CD14-positive monocyte (primary cell): Measurements from ENCODE around the gene SGCG. TPM values are rescaled to one million over a fixed set of nuclear protein-coding genes. Genes with fewer than 3 reads are reported as not detected.

ENCODE experiments used
- DNase-seq, 3 donors: peaks; one replicate each; pipeline ENCODE4 v3.0.0-alpha.2; 2011 to 2022
- H2AFZ ChIP-seq: 2 replicates; pipeline ENCODE4 v1.6.0; 2012; ENCODE audit warnings: mild to moderate bottlenecking, low read depth, low read length, inconsistent platforms; ENCODE audit not compliant: insufficient read depth, poor library complexity, severe bottlenecking
- H3K27ac ChIP-seq, 2 donors: 1 replicate in 1 of 2; 2 replicates in 1 of 2; pipeline ENCODE4 v1.5.1; 2012 to 2013; ENCODE audit warnings: low read length in 2 of 2, control low read depth in 1 of 2, inconsistent platforms in 1 of 2, low read depth in 1 of 2, mild to moderate bottlenecking in 1 of 2
- H3K27me3 ChIP-seq, 2 donors: one replicate each; pipeline versions ENCODE4 v1.6.0 to v1.6.1; 2011 to 2013; ENCODE audit warnings: low read length in 2 of 2; ENCODE audit not compliant: control insufficient read depth in 2 of 2, insufficient read depth in 2 of 2
- H3K36me3 ChIP-seq, 2 donors: replicated peaks in 1 of 2; 1 replicate in 1 of 2; 2 replicates in 1 of 2; pipeline versions ENCODE4 v1.5.1 to v1.6.1; 2012 to 2013; ENCODE audit warnings: low read length in 2 of 2, control low read depth in 1 of 2, inconsistent platforms in 1 of 2, mild to moderate bottlenecking in 1 of 2; ENCODE audit not compliant: insufficient read depth in 2 of 2, control insufficient read depth in 1 of 2
- H3K4me1 ChIP-seq, 2 donors: 1 replicate in 1 of 2; 2 replicates in 1 of 2; pipeline versions ENCODE4 v1.5.1 to v1.6.1; 2012 to 2013; ENCODE audit warnings: low read length in 2 of 2, control low read depth in 1 of 2, inconsistent platforms in 1 of 2, mild to moderate bottlenecking in 1 of 2, moderate library complexity in 1 of 2; ENCODE audit not compliant: insufficient read depth in 2 of 2, control insufficient read depth in 1 of 2
- H3K4me2 ChIP-seq: replicated peaks from 2 replicates; pipeline ENCODE3; 2012; ENCODE audit warnings: low read length, moderate library complexity, mild to moderate bottlenecking; ENCODE audit not compliant: poor library complexity, severe bottlenecking; ENCODE audit errors: extremely low read depth
- H3K4me3 ChIP-seq, 3 experiments: fragments of 200-600 bp in 1 of 3; sonication (generic) in 1 of 3; replicated peaks in 1 of 3; 1 replicate in 2 of 3; 2 replicates in 1 of 3; pipeline ENCODE4 v1.5.1; 2011 to 2013; ENCODE audit warnings: low read length in 3 of 3, mild to moderate bottlenecking in 3 of 3, control low read depth in 2 of 3, low read depth in 2 of 3, inconsistent platforms in 1 of 3, moderate library complexity in 1 of 3
- H3K79me2 ChIP-seq: 2 replicates; pipeline ENCODE4 v1.6.0; 2012; ENCODE audit warnings: mild to moderate bottlenecking, control low read depth, inconsistent platforms, low read length, moderate library complexity; ENCODE audit not compliant: insufficient read depth
- H3K9ac ChIP-seq: 2 replicates; pipeline ENCODE4 v1.6.0; 2017; ENCODE audit warnings: low read length, mild to moderate bottlenecking; ENCODE audit not compliant: insufficient read depth, poor library complexity, severe bottlenecking
- H3K9me3 ChIP-seq, 2 donors: replicated peaks in 1 of 2; 1 replicate in 1 of 2; 2 replicates in 1 of 2; pipeline versions ENCODE4 v1.5.1 to v1.6.1; 2012 to 2013; ENCODE audit warnings: low read length in 2 of 2, control low read depth in 1 of 2; ENCODE audit not compliant: control insufficient read depth in 1 of 2, insufficient read depth in 1 of 2
- H4K20me1 ChIP-seq: 2 replicates; pipeline ENCODE4 v1.6.0; 2012; ENCODE audit warnings: mild to moderate bottlenecking, low read length, control low read depth, moderate library complexity; ENCODE audit not compliant: insufficient read depth
- H3K27ac Mint-ChIP-seq, 7 donors: one replicate each; pipeline ENCODE4 v1.8.0; 2020; ENCODE audit warnings: mild to moderate bottlenecking in 7 of 7, mixed read lengths in 7 of 7, moderate library complexity in 6 of 7, inconsistent platforms in 2 of 7
- H3K27me3 Mint-ChIP-seq, 3 donors: one replicate each; pipeline ENCODE4 v1.8.0; 2021 to 2022; ENCODE audit warnings: low read depth in 3 of 3, mild to moderate bottlenecking in 3 of 3, mixed read lengths in 3 of 3, moderate library complexity in 3 of 3, inconsistent platforms in 1 of 3
- H3K36me3 Mint-ChIP-seq, 2 donors: one replicate each; pipeline ENCODE4 v1.8.0; 2020; ENCODE audit warnings: mixed read lengths in 2 of 2, inconsistent platforms in 1 of 2, mild to moderate bottlenecking in 1 of 2
- H3K4me1 Mint-ChIP-seq: one replicate; pipeline ENCODE4 v1.8.0; 2020; ENCODE audit warnings: mild to moderate bottlenecking, mixed read lengths
- H3K4me3 Mint-ChIP-seq, 2 donors: one replicate each; pipeline ENCODE4 v1.8.0; 2020; ENCODE audit warnings: mild to moderate bottlenecking in 2 of 2, mixed read lengths in 2 of 2, moderate library complexity in 1 of 2
- H3K9me3 Mint-ChIP-seq, 7 donors: one replicate each; pipeline ENCODE4 v1.8.0; 2020 to 2022; ENCODE audit warnings: mixed read lengths in 7 of 7, mild to moderate bottlenecking in 6 of 7, moderate library complexity in 6 of 7, inconsistent platforms in 2 of 7
- WGBS: methylation state at CpG from one replicate; pipeline ENCODE4 v1.1.5; 2013; ENCODE audit warnings: missing lambda C conversion rate; ENCODE audit not compliant: insufficient coverage; 5-methylcytosine and 5-hydroxymethylcytosine counted together
- intact Hi-C, 2 donors: fragments of 100-400 bp; cut with micrococcal nuclease; formaldehyde crosslinking; loops; one replicate each; pipeline versions ENCODE4 v1.15.0 to v1.15.1; 2023
- polyA plus RNA-seq, 3 donors: library from polyadenylated mRNA; depleted of rRNA in 1 of 3; unstranded in 2 of 3; stranded (reverse) in 1 of 3; fragments of 300-500 nt in 2 of 3; fragments of >200 nt in 1 of 3; fragmentation: Illumina TruSeq in 2 of 3; gene quantifications; 1 replicate in 2 of 3; 2 replicates in 1 of 3; pipeline ENCODE4 v1.2.3, GENCODE V29; 2012 to 2021
- TF ChIP-seq, protein P1 (sequence below): fragments of 200-600 bp; IDR thresholded peaks from one replicate; pipeline ENCODE4 v1.8.0; 2022; ENCODE audit warnings: antibody characterized with exemption, mild to moderate bottlenecking

Gene SGCG
- polyA plus RNA-seq, 3 donors, result not detected

DNA sequence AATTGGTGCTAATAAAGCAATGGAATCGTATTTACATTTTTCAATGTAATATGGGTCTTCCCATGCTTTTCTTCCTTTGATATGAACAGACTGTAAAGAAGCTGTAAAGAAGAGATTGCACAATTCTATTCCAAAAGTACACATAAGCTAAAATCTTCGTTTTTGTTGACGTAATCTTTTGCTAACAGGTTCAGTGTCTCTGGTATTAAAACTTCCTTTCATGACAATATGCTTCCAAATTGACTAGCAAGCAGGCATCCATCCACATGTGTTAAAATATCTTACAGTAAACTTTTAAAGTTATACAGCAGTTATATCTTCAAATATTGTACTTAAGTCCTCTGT lies 19.3 kb upstream of the SGCG start:
- H3K36me3 Mint-ChIP-seq, result no peaks in the 10 kb centered on the region

DNA sequence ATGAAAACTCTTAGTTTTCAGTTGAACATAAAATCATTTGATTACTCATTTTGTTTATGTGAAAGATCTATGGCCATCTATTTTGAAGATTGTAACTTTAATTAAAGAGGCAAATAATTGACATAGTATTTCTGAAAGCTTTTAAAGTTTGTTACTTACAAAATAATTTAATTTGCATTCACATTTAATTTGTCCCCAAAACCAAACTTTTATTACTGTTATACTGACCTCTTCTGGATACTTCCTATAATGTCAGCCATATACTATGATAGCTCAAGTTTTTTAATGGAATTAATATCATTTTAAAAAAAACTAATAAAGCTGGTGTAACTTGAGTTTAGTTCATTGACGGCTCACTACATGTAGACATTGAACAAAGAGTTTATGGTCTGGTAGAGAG lies 4.9 kb upstream of the SGCG start:
- H3K27me3 ChIP-seq, result no peaks in the 10 kb centered on the region
- H3K79me2 ChIP-seq, result no peaks in the 10 kb centered on the region
- no peaks in the 10 kb centered on the region for H3K4me1 ChIP-seq
- Mint-ChIP-seq H3K4me1 (no peaks in the 10 kb centered on the region), H3K27ac (no peak overlapping the region), H3K9me3 (peaks cover 0 to 2% (median 0%) of the 10 kb centered on the region in 7 donors), H3K4me3 (no peak overlapping the region), H3K36me3 (no peaks in the 10 kb centered on the region), H3K27me3 (peaks cover 3 to 4% (median 4%) of the 10 kb centered on the region in 3 donors)
- no peak overlapping the region for H3K9ac ChIP-seq
- no peak overlapping the region for H2AFZ ChIP-seq
- intact Hi-C loops, result no loop called here
- WGBS, result no CpG with 5 or more reads among the region's 1 CpG
- TF ChIP-seq, protein P1, sequence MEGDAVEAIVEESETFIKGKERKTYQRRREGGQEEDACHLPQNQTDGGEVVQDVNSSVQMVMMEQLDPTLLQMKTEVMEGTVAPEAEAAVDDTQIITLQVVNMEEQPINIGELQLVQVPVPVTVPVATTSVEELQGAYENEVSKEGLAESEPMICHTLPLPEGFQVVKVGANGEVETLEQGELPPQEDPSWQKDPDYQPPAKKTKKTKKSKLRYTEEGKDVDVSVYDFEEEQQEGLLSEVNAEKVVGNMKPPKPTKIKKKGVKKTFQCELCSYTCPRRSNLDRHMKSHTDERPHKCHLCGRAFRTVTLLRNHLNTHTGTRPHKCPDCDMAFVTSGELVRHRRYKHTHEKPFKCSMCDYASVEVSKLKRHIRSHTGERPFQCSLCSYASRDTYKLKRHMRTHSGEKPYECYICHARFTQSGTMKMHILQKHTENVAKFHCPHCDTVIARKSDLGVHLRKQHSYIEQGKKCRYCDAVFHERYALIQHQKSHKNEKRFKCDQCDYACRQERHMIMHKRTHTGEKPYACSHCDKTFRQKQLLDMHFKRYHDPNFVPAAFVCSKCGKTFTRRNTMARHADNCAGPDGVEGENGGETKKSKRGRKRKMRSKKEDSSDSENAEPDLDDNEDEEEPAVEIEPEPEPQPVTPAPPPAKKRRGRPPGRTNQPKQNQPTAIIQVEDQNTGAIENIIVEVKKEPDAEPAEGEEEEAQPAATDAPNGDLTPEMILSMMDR, result peak; percentile 60
- DNase-seq, result no peak
- no peak overlapping the region for H3K4me3 ChIP-seq
- H3K4me2 ChIP-seq, result no peak overlapping the region
- H4K20me1 ChIP-seq, result no peaks in the 10 kb centered on the region
- no peaks in the 10 kb centered on the region for H3K36me3 ChIP-seq
- H3K27ac ChIP-seq, result no peak overlapping the region
- H3K9me3 ChIP-seq, result no peaks in the 10 kb centered on the region

More for the DNA sequence above, 19.3 kb upstream of the SGCG start:
- no peak overlapping the region for H3K27ac Mint-ChIP-seq
- no peak overlapping the region for H3K9ac ChIP-seq
- H2AFZ ChIP-seq, result no peak overlapping the region
- intact Hi-C loops, result no loop called here
- H3K36me3 ChIP-seq, result no peaks in the 10 kb centered on the region
- no peak overlapping the region for H3K4me3 ChIP-seq
- peaks cover 0 to 12% of the 10 kb centered on the region in 2 donors for H3K9me3 ChIP-seq
- WGBS, result no CpG with 5 or more reads among the region's 3 CpGs
- H3K79me2 ChIP-seq, result no peaks in the 10 kb centered on the region
- peaks cover 0 to 25% (median 12%) of the 10 kb centered on the region in 7 donors for H3K9me3 Mint-ChIP-seq
- DNase-seq, result no peak
- peaks cover 13% of the 10 kb centered on the region for H3K4me1 Mint-ChIP-seq
- no peak overlapping the region for H3K4me2 ChIP-seq
- H3K4me3 Mint-ChIP-seq, result peak overlapping the region in 1 of 2 donors; percentile 26
- no peaks in the 10 kb centered on the region for H4K20me1 ChIP-seq
- peaks cover 0 to 16% of the 10 kb centered on the region in 2 donors for H3K4me1 ChIP-seq
- H3K27ac ChIP-seq, result no peak overlapping the region
- peaks cover 26 to 37% of the 10 kb centered on the region in 2 donors for H3K27me3 ChIP-seq
- TF ChIP-seq, protein P1, result no peak
- peaks cover 29 to 31% (median 31%) of the 10 kb centered on the region in 3 donors for H3K27me3 Mint-ChIP-seq
